Cerebellar nuclear complex (tissue), 1 donor: ENCODE measurements around the gene PAGE2.
"Not testable (repeated sequence)": the region's sequence is repeated elsewhere in the genome, so short reads cannot be mapped to it uniquely, and the experiment has no call there.

ENCODE experiments used
- DNase-seq, 2 experiments: peaks; one replicate each; lab custom pipeline; 2025; lab: John Stamatoyannopoulos, UW

Gene PAGE2

DNA sequence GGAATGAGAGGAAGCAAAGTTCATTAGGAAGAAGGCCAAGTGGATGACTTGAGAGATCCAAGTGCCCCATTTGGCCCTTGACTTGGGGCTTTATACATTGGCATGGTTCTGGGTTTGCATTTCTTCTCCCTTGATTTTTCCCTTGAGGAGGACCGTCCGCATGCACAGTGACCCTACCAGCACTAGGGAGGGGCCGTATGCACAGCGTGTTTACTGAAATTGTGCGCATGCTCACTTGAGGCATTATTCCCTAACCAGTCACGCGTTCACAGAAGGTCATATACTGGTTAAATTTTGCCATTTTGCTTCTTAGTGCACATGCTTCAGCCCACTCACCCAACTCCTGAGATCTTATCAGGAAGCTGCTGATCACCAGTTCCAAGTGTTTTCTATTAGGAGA is 35.1 kb downstream of the PAGE2 start:
- no peak for DNase-seq

DNA sequence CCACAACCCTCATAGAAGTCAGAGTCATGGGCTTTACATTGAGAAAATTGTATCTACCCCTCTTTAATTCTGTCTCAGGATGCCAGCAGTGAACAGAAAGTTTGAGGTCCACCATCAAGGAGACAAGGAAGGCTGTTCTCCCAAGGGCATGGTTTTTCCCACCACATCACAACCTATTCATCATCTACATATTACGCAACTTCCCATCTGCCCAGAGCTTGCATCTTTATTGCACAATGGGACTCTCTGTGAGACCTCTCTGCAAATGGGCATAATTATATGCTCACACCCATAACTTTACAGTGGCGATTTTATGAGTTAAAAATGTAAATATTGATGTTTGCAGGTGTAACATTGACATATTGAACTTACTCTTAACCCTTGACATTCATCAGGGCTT is 38.9 kb downstream of the PAGE2 start:
- DNase-seq: no peak

DNA sequence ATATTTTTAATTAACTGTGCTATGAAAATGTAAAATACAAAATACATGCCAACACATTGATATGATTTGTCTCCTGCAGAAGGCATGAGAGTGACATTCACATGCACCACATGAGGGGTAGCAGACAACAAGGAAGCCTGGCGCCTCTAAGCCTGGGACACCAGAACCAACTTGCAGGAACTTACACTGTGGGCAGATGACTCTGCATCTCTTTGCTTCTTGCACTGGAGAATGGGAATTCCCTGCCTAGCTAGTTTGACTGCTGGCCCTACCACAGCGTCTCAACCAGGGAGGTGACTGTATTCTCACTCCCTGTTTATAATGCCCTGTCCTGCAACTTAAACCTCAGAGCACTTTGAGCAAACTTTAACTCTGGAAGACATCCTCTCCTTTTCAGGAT is 40.5 kb downstream of the PAGE2 start:
- DNase-seq: no peak

DNA sequence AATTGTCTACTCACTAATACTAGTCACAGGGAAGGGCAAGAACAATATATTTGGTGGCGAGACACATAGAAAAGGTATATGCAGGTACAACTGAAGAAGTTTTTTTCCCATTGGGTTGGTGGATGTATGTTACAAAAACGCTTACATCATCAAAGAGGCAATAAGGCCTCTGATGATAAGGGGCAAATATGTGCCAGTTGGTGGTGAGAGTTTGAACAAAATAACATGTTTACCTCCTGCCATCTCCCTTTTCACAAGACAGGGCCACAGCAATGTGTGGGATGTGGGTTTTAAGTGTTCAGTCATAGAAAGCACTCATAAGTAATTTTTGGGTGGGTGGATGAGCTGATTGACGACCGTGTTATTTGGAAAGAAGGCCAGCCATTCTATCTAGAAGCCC is 41.7 kb downstream of the PAGE2 start:
- DNase-seq: no peak

DNA sequence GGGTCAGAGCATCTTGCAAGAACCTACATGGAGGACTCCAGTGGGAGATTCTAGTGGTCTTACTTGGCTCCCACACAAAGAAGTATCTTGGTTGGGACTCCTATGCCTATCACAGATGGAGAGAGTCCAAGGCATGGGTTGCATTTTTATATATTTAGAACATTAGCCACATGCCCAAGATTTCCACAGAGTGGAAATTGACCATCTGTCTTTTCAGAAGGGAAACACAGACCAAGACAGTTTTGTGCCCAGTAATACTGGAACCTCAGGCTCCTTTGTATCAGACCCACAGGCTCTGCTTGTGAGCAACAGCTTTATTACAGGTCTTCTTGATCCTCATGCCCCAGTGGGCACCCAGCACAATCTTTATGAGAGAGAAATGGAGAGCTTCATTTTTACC is 43.6 kb downstream of the PAGE2 start:
- peak; percentile 7 to 8 for DNase-seq

DNA sequence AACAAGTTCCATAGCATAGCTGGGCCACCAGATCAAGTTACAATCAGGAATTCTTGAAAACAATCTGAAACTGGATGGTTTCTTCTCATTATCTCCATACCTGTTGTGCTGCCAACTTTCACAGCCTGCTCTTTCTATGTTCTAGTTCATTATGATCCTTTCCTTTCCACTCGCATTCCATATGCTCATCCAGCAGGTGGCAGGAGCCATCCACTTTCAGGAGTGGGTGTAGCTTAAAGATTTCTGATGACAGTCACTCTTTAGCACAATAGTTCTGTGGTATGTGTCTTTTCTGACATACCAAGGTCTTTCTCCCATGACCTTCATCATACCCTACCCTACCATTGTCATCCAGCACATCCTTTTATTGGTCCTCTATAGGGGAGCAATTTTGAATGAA is 46.4 kb downstream of the PAGE2 start:
- peak in 1 of 2 experiments; percentile 21 for DNase-seq

DNA sequence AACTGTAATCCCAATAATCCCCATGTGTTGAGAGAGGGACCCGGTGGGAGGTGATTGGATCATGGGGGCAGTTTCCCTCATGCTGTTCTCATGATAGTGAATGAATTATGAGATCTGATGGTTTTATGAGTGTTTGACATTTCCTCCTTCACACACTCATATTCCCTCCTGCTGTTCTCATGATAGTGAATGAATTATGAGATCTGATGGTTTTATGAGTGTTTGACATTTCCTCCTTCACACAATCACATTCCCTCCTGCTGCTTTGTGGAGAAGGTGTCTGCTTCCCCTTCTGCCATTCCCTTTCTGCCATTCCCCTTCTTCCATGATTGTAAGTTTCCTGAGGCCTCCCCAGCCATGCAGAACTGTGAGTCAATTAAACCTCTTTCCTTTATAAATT is 52.0 kb downstream of the PAGE2 start:
- DNase-seq: not testable (repeated sequence)
